ENCODE data around the gene HPSE2.

HPSE2 gene

DNA sequence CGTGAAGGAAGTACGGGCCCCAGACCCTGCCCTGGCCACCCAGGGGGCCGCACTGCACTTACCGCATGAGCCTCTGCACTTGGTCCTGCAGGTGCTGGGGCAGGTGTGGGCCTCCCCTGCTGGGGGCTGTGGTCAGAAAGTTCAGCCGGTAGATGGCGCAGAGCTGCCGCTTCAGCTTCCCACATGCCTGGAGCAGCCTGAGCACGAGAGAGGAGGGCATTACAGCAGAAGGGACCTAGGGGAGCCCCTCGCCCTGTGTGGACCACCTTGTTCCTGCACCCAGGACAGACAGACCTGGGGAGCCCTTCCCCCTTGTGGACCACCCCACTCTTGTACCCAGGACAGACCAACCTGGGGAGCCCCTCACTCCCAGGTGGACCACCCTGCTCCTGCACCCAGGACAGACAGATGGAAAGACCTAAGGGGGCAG lies 811.9 kb downstream of the HPSE2 start:
- peak; percentile 77 for DNase-seq
- Histone ChIP-seq H3K36me3 (no peaks in the 10 kb centered on the region), H3K27me3 (ENCODE audit: insufficient read depth, low read depth, severe bottlenecking) (peaks cover 32% of the 10 kb centered on the region)

GRCh38 chr10:98422182-98422581 lies 813.5 kb downstream of the HPSE2 start:
- no peak overlapping the region for H3K27ac ChIP-seq
- no peaks in the 10 kb centered on the region for H3K36me3 ChIP-seq
- no peaks in the 10 kb centered on the region for H3K9me3 ChIP-seq (ENCODE audit: severe bottlenecking)
- TF ChIP-seq CTCF (IDR thresholded peaks at IDR 0.05; ENCODE audit: low read depth, low read length): no peak
- no peak for DNase-seq
- no peak overlapping the region for H3K4me3 ChIP-seq (ENCODE audit: low read depth, low read length)
- H3K27me3 ChIP-seq (ENCODE audit: insufficient read depth, low read depth, severe bottlenecking): peaks cover 25% of the 10 kb centered on the region

More for the DNA sequence above, 811.9 kb downstream of the HPSE2 start:
- Histone ChIP-seq H3K9me3 (ENCODE audit: severe bottlenecking) (no peaks in the 10 kb centered on the region), H3K27ac (no peak overlapping the region), H3K4me3 (ENCODE audit: low read depth, low read length) (no peak overlapping the region)
- peak; percentile 88 for TF ChIP-seq CTCF (IDR thresholded peaks at IDR 0.05; ENCODE audit: low read depth, low read length)

- H3K36me3 ChIP-seq: no peaks in the 10 kb centered on the region
- no peak for TF ChIP-seq CTCF (IDR thresholded peaks at IDR 0.05; ENCODE audit: low read depth, low read length)
- H3K4me3 ChIP-seq (ENCODE audit: low read depth, low read length): no peak overlapping the region
Measured at GRCh38 chr10:98420786-98421185, 814.9 kb downstream of the HPSE2 start.

GRCh38 chr10:98419469-98420261 lies 816.0 kb downstream of the HPSE2 start:
- H3K27ac ChIP-seq: no peak overlapping the region
- TF ChIP-seq CTCF (IDR thresholded peaks at IDR 0.05; ENCODE audit: low read depth, low read length): no peak
- H3K9me3 ChIP-seq (ENCODE audit: severe bottlenecking): no peaks in the 10 kb centered on the region
- H3K4me3 ChIP-seq (ENCODE audit: low read depth, low read length): no peak overlapping the region
- peaks cover 5% of the 10 kb centered on the region for H3K27me3 ChIP-seq (ENCODE audit: insufficient read depth, low read depth, severe bottlenecking)
- DNase-seq: no peak
- no peaks in the 10 kb centered on the region for H3K36me3 ChIP-seq

More at GRCh38 chr10:98420786-98421185, 814.9 kb downstream of the HPSE2 start:
- no peak for DNase-seq
- Histone ChIP-seq H3K9me3 (ENCODE audit: severe bottlenecking) (no peaks in the 10 kb centered on the region), H3K27me3 (ENCODE audit: insufficient read depth, low read depth, severe bottlenecking) (peaks cover 13% of the 10 kb centered on the region), H3K27ac (no peak overlapping the region)

- no peaks in the 10 kb centered on the region for H3K9me3 ChIP-seq (ENCODE audit: severe bottlenecking)
- no peak overlapping the region for H3K27ac ChIP-seq
- H3K4me3 ChIP-seq (ENCODE audit: low read depth, low read length): no peak overlapping the region
- DNase-seq: no peak
- H3K36me3 ChIP-seq: no peaks in the 10 kb centered on the region
- no peak for TF ChIP-seq CTCF (IDR thresholded peaks at IDR 0.05; ENCODE audit: low read depth, low read length)
- peaks cover 1% of the 10 kb centered on the region for H3K27me3 ChIP-seq (ENCODE audit: insufficient read depth, low read depth, severe bottlenecking)
Measured at GRCh38 chr10:98418665-98419468, 816.8 kb downstream of the HPSE2 start.

Data from WERI-Rb-1 (cell line).